NOMO-1 treated with dmso at 0.1 percent for 144 hours (cell line): ENCODE data around the gene CACNA1B.
"Not testable (repeated sequence)": the region's sequence is repeated elsewhere in the genome, so short reads cannot be mapped to it uniquely, and the experiment has no call there.

ENCODE experiments used
- DNase-seq: peaks from one replicate; lab custom pipeline; 2025; ENCODE audit not compliant: unreplicated experiment; lab: John Stamatoyannopoulos, UW

The CACNA1B gene

DNA sequence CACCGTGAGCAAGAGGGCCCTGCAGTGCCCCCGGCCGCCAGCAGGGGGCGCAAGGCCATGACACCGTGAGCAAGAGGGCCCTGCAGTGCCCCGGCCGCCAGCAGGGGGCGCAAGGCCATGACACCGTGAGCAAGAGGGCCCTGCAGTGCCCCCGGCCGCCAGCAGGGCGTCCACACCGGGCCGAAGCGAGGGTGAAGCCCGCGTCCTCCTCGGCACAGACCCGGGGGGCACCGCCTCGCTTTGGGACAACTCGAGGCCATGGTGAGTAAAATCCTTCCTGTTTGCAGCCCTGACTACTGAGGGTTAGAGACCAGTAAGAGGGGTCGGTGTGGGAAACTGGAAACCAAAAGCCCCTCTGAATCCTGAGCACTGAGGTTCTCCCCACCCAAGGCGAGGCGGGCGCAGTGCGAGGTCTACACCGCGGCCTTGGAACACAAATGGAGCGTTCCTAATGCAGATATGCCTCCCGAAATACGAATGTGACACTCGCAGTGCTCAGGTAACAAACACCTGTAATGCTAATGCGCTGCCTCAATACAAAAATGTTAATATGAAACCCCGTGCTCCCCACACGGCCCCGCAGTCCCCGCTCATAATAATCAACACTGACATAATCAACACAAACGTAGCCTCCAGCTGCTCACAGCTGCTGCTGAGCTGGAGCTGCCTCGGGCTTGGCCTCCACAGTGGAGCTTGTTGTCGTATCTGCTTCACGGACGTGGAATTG lies 249.4 kb downstream of the CACNA1B start:
- not testable (repeated sequence) for DNase-seq

DNA sequence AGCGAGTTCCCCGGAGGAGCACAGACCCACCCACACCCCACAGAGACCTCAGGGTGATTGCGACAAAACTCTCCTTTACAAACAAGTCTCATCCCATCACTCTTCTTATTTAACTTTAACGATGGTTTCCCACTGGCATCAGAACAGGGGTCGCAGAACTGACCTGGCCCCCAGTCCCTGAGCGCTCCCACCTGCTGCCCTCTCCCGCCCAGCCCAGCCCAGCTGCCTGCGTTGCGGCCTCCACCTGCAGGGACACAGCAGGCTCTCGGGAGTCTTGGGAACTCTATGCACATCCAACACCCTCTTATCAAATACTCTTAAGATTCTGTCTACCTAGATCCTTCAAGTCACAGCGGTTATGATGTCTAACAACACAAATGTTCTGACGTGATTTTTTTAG lies 250.4 kb downstream of the CACNA1B start:
- DNase-seq, result not testable (repeated sequence)

DNA sequence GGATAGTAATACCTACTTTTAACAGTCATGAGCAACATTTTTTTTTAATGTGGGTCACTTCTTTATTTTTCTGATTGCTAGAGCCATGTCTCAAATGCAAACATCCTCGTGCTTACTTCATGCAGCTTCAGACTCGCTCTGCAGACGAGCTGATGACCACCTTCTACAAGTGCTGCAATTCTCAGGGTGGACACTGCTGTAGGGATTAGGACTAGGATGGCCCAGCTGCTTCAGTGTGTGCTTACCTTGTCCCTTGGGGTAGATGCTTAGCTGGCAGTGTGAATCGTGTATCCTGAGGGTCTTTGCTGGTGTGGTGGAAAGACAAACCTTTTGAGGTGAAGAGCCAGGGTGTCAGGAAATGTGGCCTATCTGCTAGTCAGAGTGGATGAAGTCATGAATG lies 251.7 kb downstream of the CACNA1B start:
- not testable (repeated sequence) for DNase-seq

DNA sequence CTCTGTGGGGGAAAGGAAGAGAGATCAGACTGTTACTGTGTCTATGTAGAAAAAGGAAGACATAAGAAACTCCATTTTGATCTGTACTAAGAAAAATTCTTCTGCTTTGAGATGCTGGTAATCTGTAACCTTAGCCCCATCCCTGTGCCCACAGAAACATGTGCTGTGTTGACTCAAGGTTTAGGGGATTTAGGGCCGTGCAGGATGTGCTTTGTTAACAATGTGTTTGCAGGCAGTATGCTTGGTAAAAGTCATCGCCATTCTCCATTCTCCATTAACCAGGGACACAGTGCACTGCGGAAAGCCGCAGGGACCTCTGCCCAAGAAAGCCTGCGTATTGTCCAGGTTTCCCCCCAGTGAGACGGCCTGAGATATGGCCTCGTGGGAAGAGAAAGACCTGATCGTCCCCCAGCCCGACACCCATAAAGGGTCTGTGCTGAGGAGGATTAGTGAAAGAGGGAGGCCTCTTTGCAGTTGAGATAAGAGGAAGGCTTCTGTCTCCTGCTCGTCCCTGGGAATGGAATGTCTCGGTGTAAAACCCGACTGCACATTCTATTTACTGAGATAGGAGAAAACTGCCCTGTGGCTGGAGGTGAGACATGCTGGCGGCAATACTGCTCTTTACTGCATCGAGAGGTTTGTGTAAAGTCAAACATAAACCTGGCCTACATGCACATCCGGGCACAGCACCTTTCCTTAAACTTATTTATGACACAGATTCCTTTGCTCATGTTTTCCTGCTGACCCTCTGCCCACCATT lies 255.5 kb downstream of the CACNA1B start:
- not testable (repeated sequence) for DNase-seq

DNA sequence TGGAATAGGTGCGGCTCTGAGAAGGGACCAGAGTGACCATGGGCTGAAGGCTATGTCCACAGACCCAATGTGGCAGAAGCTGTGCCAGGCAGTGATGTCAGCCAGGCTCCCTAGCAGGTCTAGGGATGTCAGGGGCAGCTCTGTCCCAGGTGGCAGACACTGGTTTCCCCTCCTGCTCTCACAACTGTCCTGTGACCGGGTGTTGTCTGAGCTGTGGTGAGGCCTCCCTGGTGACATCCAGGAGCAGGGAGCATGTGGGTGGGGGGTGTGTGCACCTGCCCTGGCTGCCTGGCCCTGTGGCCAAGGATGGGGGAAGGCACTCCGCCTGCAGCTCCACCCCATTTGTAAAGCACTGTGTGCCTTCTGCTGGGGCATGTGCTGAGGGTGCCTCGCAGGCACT lies 257.0 kb downstream of the CACNA1B start:
- not testable (repeated sequence) for DNase-seq

DNA sequence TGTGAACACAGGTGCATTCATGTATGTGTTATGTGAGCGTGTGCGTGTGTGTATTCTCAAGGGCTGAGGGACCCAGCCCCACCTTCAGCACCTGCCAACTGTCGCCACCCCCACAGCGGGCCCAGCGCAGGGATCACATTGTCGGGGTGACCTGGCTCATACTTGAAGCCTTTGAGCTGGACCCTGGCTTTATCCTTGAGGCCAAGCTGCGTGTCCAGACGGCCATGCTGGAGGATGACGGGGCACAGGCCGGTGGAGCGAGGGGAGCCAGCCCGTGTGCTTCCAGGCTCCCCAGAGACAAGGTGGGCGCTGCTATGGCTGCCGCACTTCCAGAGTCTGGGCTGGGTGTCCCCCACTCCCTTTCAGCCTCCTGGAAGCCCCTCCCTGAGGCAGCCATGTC lies 261.5 kb downstream of the CACNA1B start:
- DNase-seq, result not testable (repeated sequence)

DNA sequence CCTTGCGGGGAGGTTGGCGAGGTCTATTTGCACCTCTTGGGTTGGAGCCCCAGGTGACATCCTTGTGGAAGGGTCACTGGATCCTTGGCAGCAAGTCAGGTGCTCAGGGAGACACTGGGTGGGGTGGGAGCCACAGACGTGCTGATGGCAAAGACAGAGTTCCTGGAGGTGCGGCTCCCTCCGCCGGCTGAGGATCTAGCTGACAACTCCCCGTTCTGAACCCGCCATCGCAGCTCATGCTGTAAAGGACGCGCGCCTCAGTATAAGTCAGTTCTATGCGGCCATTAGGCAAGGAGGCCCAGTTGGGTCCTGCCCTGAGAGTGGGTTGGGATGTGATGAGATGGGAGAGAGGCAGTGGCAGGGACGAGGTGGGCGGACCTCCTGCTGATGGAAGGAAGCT lies 263.4 kb downstream of the CACNA1B start:
- not testable (repeated sequence) for DNase-seq

DNA sequence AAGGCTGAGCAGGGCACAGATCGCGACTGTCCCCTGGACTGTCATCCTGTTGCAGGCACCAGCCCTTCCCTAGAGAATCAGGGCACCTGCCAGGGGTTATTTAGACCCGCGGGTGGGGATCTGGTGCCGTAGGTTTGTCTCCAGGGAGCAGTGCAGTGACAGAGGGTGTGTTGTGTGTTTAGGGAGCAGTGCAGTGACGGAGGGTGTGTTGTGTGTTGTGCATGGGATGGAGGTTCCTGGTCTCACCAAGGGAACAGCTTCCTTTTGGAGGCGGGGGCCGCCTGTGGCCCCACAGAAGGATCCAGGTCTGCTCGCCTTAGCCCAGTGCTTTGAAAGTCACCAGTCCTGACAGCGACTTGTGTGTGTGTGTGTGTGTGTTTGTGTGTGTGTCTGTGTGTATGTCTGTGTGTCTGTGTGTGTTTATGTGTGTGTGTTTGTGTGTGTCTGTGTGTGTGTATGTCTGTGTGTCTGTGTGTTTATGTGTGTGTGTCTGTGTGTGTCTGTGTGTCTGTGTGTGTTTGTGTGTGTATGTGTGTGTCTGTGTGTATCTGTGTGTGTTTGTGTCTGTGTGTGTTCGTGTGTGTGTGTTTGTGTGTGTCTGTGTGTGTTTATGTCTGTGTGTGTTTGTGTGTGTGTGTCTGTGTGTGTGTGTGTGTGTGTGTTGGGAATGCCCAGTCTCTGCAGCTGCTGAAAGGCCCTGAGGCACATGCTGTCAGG lies 265.1 kb downstream of the CACNA1B start:
- not testable (repeated sequence) for DNase-seq

DNA sequence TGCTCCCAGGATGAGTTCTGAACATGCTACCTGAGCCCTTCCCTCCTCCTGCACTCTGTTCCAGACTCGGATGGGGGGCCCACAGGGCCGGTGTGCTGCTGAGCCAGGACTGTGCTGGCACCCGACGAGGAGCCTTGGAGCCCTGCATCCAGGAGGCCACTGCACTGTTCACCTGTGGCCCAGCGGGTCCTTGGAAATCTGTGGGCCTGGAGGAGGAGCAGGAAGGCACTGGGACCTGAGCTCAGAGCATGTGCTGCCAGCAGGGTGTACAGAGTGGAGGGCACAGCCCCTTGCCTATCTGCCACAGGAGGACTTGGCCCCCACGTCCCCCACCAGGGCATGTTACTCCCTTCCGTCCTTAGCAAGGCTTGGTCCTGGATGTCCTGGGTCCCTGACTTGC lies 265.9 kb downstream of the CACNA1B start:
- not testable (repeated sequence) for DNase-seq

DNA sequence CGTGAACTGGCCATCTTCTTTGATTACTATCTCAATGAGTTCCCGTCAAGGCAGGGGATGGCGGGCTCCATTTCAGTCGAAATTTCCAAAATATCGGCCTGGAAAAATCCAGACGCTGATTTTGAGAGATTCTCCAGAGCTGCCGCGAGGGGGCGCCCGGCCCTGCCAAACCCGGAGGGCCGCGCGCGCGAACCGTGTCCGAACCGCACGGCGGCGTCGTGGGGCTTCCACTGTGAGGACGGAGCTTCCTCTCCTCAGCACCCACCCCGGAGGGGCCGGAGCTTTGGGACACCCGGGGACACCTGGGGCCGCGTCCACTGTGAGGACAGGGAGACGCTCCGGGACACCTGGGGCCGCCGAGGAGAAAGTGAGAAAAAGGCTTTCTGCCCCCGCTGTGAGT lies 270.0 kb downstream of the CACNA1B start:
- DNase-seq, result not testable (repeated sequence)

DNA sequence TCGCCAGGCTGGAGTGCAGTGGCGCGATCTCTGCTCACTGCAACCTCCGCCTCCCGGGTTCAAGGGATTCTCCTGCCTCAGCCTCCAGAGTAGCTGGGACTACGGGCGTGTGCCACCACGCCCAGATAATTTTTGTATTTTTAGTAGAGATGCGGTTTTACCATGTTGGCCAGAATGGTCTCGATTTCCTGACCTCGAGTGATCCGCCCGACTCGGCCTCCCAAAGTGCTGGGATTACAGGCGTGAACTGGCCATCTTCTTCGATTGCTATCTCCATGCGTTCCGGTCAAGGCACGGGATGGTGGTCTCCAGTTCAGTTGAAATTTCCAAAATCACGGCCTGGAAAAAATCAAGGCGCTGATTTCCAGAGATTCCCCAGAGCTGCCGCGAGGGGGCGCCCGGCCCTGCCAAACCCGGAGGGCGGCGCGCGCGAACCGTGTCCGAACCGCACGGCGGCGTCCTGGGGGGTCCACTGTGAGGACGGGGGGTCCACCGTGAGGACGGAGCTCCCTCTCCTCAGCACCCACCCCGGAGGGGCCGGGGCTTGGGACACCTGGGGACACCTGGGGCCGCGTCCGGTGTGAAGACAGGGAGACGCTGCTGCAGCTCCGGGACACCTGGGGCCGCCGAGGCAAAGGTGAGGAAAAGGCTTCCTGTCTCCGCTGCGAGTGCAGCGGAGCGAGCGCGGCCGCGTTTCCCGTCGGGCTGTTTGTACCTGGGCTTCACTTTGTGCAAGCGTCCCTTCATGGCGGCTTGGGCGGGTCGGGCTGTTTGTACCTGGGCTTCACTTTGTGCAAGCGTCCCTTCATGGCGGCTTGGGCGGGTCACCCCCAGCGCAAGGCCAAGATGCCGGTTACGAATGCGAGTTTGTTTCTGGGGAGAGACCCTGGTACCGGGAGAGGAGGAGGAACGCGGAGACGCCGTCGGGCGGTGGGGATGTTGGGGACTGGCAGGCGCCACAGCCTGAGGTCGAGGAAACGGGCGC lies 272.4 kb downstream of the CACNA1B start:
- not testable (repeated sequence) for DNase-seq

DNA sequence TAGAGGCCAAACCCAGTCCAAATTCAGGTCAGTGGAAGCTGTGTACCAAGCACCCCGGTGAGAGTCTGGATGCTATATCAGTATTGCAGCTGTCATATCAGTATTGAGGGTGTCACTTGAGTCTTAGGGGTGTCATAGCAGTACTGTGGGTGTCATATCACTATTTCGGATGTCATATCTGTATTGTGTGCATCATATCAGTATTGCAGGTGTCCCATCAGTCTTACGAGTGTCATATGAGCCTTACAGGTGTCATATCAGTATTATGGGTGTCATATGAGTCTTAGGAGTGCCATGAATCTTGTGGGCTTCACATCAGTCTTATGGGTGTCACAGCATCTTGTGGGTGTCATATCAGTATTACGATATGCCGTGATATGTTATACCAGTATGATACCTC lies 278.2 kb downstream of the CACNA1B start:
- DNase-seq, result not testable (repeated sequence)

DNA sequence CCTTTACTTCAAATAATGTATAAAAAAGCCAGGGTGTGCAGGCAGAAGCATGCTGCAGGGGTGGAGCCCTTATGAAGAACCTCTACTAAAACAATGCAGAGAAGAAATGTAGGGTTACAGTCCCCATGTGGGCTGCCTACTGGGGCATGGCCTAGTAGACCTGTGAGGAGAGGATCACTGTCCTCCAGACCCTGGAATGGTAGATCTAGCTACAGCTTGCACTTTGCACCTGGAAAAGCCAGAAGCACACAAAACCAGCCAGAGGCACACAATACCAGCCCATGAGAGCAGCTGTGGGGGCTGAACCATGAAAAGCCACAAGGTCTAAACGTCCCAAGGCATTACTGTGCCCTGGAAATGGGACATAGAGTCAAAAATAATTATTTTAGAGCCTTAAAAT lies 289.2 kb downstream of the CACNA1B start:
- DNase-seq, result not testable (repeated sequence)
